Panc1 (cell line): ENCODE data around the gene FBXL16. TPM values are rescaled to one million over a fixed set of nuclear protein-coding genes. Genes with fewer than 3 reads are reported as not detected.
"Not testable (repeated sequence)": the region's sequence is repeated elsewhere in the genome, so short reads cannot be mapped to it uniquely, and the experiment has no call there.

Source experiments
- ATAC-seq: fragments of 200-7000 bp; cut with Tn5 transposase; 2 replicates; pipeline ENCODE4 v1.9.1; 2020; ENCODE audit warnings: mild to moderate bottlenecking, moderate library complexity
- BruUV-seq: library from RNA; stranded (reverse); fragments of 400-500 nt; replicated peaks from 2 replicates; lab custom pipeline; 2021; lab: Mats Ljungman, UMichigan
- CTCF ChIA-PET: fragments of 300-600 bp; sonication (Branson Sonifier 250); formaldehyde crosslinking; loops from one replicate; lab custom pipeline; 2022; ENCODE audit warnings: antibody characterized with exemption; lab: Charles Lee
- POLR2A ChIA-PET: fragments of 300-600 bp; sonication (Branson Sonifier 250); formaldehyde crosslinking; loops from one replicate; lab custom pipeline; 2022; ENCODE audit warnings: antibody characterized with exemption; lab: Charles Lee
- DNase-seq: peaks from one replicate; pipeline ENCODE4 v3.0.0-alpha.2; 2010; ENCODE audit warnings: low read depth, low spot score
- H3K27ac ChIP-seq: 2 replicates; pipeline ENCODE4 v1.5.1; 2011; ENCODE audit warnings: mild to moderate bottlenecking, low read length, inconsistent platforms
- H3K27me3 ChIP-seq: fragments of 200-500 bp; sonication (Bioruptor generic); 2 replicates; pipeline ENCODE4 v1.6.0; 2014; ENCODE audit warnings: low read length, inconsistent platforms; ENCODE audit not compliant: control insufficient read depth, insufficient read depth
- H3K36me3 ChIP-seq: fragments of 200-500 bp; sonication (Bioruptor generic); 2 replicates; pipeline ENCODE4 v1.5.1; 2014; ENCODE audit warnings: inconsistent platforms, mild to moderate bottlenecking, low read length, moderate library complexity; ENCODE audit not compliant: control insufficient read depth, insufficient read depth
- H3K4me1 ChIP-seq: 2 replicates; pipeline ENCODE4 v1.5.1; 2011; ENCODE audit warnings: inconsistent platforms, mild to moderate bottlenecking, low read length, moderate library complexity; ENCODE audit not compliant: control insufficient read depth, insufficient read depth
- H3K4me3 ChIP-seq, 2 experiments: 2 replicates each; pipeline ENCODE4 v1.5.1; 2011 to 2012; ENCODE audit warnings: low read depth in 2 of 2, low read length in 2 of 2, mild to moderate bottlenecking in 2 of 2, inconsistent platforms in 1 of 2, moderate library complexity in 1 of 2
- H3K9me3 ChIP-seq: fragments of 200-500 bp; sonication (Bioruptor generic); 2 replicates; pipeline ENCODE4 v1.5.1; 2014; ENCODE audit warnings: low read depth, mild to moderate bottlenecking, inconsistent platforms, low read length, moderate library complexity; ENCODE audit not compliant: control insufficient read depth, insufficient read depth
- CTCF ChIP-seq: fragments of 450-650 bp; IDR thresholded peaks from 2 replicates; pipeline ENCODE4 v1.5.1; 2017; ENCODE audit warnings: mild to moderate bottlenecking
- POLR2AphosphoS5 ChIP-seq: IDR thresholded peaks from 2 replicates; pipeline ENCODE4 v1.6.1; 2012; ENCODE audit warnings: mild to moderate bottlenecking, low read depth, low read length, moderate library complexity
- SIN3A ChIP-seq: IDR thresholded peaks from 2 replicates; pipeline ENCODE4 v1.6.1; 2012; ENCODE audit warnings: low read depth, mild to moderate bottlenecking, low read length, moderate library complexity, borderline replicate concordance; ENCODE audit not compliant: insufficient read depth
- TCF7L2 ChIP-seq: IDR thresholded peaks from 2 replicates; pipeline ENCODE4 v1.6.1; 2011; ENCODE audit warnings: mild to moderate bottlenecking, low read depth, low read length, inconsistent platforms
- in situ Hi-C: cut with HindIII; loops from 2 replicates; pipeline ENCODE4 v1.10.0; 2016; ENCODE audit warnings: low sequenced_read_pairs, low pct_unique_long_range_greater_than_20kb
- intact Hi-C: fragments of 100-400 bp; cut with micrococcal nuclease; formaldehyde crosslinking; loops from one replicate; pipeline ENCODE4 v1.10.0; 2022; ENCODE audit not compliant: unreplicated experiment
- total RNA-seq: library from RNA; stranded (reverse); gene quantifications from one replicate; pipeline ENCODE4 v1.2.1, GENCODE V29; 2021; ENCODE audit not compliant: unreplicated experiment
- TF ChIP-seq, protein P1 (sequence below), 2 experiments: IDR thresholded peaks; 2 replicates each; pipeline ENCODE4 v1.6.1; 2011 to 2012; ENCODE audit warnings: low read depth in 2 of 2, control low read depth in 1 of 2, low read length in 1 of 2, mild to moderate bottlenecking in 1 of 2, moderate library complexity in 1 of 2; ENCODE audit not compliant: insufficient read depth in 1 of 2

FBXL16 gene
- total RNA-seq, 1 experiment from 2014 or later: 28.0 TPM

DNA sequence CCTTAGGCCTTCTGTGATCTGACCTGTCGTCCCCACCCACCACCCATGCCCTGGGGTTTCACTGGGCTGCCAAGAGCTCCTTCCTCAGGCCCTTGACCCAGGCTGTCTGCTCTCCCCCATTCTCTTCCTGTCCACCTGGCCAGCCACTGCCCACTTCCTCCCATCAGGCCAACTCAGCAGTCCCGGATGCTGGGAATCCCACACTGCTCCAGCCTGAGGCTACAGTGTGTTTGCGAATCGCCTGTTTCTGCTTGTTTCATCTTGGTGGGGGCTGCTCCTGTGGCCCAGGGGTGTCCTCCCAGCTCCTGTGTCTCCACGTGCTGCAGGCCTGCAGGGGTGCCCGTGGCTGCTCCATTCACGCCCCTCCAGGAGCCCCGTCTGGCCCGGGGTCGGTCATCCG lies 8.5 kb upstream of the FBXL16 start:
- BruUV-seq: no TSS peak
- peak; percentile 6 for ATAC-seq
- in situ Hi-C loops (no loop called here), intact Hi-C loops (no loop called here)
- Histone ChIP-seq H3K27me3 (no peaks in the 10 kb centered on the region), H3K9me3 (no peaks in the 10 kb centered on the region), H3K36me3 (no peaks in the 10 kb centered on the region; the same call in 1 of the 2 replicates), H3K4me3 (peak overlapping the region; percentile 37 to 58), H3K27ac (peak overlapping the region; percentile 94), H3K4me1 (peaks cover 61% of the 10 kb centered on the region)
- ChIA-PET POLR2A (interaction anchor here (0.8 kb wide), 1 partner anchor 10 kb away, joined by 3 read pairs; no protein-coding TSS in a partner anchor), CTCF (no interaction called here)
- TF ChIP-seq CTCF: no peak
- TF ChIP-seq, protein P1, sequence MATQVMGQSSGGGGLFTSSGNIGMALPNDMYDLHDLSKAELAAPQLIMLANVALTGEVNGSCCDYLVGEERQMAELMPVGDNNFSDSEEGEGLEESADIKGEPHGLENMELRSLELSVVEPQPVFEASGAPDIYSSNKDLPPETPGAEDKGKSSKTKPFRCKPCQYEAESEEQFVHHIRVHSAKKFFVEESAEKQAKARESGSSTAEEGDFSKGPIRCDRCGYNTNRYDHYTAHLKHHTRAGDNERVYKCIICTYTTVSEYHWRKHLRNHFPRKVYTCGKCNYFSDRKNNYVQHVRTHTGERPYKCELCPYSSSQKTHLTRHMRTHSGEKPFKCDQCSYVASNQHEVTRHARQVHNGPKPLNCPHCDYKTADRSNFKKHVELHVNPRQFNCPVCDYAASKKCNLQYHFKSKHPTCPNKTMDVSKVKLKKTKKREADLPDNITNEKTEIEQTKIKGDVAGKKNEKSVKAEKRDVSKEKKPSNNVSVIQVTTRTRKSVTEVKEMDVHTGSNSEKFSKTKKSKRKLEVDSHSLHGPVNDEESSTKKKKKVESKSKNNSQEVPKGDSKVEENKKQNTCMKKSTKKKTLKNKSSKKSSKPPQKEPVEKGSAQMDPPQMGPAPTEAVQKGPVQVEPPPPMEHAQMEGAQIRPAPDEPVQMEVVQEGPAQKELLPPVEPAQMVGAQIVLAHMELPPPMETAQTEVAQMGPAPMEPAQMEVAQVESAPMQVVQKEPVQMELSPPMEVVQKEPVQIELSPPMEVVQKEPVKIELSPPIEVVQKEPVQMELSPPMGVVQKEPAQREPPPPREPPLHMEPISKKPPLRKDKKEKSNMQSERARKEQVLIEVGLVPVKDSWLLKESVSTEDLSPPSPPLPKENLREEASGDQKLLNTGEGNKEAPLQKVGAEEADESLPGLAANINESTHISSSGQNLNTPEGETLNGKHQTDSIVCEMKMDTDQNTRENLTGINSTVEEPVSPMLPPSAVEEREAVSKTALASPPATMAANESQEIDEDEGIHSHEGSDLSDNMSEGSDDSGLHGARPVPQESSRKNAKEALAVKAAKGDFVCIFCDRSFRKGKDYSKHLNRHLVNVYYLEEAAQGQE (IDR thresholded peaks at IDR 0.05; ENCODE audit: insufficient read depth in 1 of 2, low read depth in 2 of 2, low read length in 1 of 2): no peak
- no peak for TF ChIP-seq SIN3A
- no peak for TF ChIP-seq POLR2AphosphoS5
- TF ChIP-seq TCF7L2: no peak
- DNase-seq: no peak

DNA sequence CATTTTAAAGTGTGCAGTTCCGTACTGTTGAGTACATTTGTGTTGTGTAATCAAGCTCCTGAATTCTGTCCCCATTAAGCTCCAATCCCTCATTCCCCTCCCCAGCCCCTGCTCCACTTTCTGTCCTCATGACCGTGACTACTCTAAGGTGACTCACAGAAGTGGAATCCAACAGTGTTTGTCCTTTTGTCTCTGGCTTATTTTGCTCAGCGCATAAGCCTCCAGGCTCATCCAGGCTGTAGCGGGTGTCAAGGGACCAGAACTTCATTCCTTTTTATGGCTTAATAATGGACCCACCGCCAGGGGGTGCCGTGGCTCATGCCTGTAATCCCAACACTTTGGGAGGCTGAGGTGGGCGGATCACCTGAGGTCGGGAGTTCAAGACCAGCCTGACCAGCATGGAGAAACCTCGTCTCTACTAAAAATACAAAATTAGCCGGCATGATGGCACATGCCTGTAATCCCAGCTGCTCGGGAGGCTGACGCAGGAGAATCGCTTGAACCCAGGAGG lies 7.2 kb upstream of the FBXL16 start:
- peaks cover 48% of the 10 kb centered on the region for H3K4me1 ChIP-seq
- DNase-seq (peak; percentile 99), ATAC-seq (peak; percentile 59)
- ChIA-PET POLR2A (interaction anchor here (0.5 to 1.2 kb wide), 2 partner anchors 9 to 268 kb away, joined by 5 to 8 read pairs; partner anchors contain the start of gene SOX8), CTCF (interaction anchor here (0.8 to 1.6 kb wide), 4 partner anchors 8 to 72 kb away, joined by 3 to 7 read pairs (median 6); partner anchors contain the start of gene ANTKMT)
- H3K27ac ChIP-seq: peak overlapping the region; percentile 60
- H3K27me3 ChIP-seq, in situ Hi-C loops, H3K9me3 ChIP-seq, BruUV-seq, H3K36me3 ChIP-seq, intact Hi-C loops, H3K4me3 ChIP-seq: not testable (repeated sequence)
- TF ChIP-seq POLR2AphosphoS5 (peak; percentile 57; the same call in 1 of the 2 replicates), CTCF (peak; percentile 89)
